H1 (cell line): ENCODE results near the gene GCAT. TPM values are rescaled to one million over a fixed set of nuclear protein-coding genes. Genes with fewer than 3 reads are reported as not detected.

Experiments
- CTCF ChIA-PET: fragments of 300-600 bp; sonication (Branson Sonifier 250); formaldehyde crosslinking; loops from one replicate; lab custom pipeline; 2021; ENCODE audit not compliant: partially characterized antibody; lab: Charles Lee
- POLR2A ChIA-PET: fragments of 300-600 bp; sonication (Branson Sonifier 250); formaldehyde crosslinking; loops from one replicate; lab custom pipeline; 2021; ENCODE audit warnings: inconsistent platforms; ENCODE audit not compliant: partially characterized antibody; lab: Charles Lee
- DNase-seq, 2 experiments: peaks; one replicate each; pipeline versions ENCODE4 v3.0.0 to v3.0.0-alpha.2; 2010 to 2022; ENCODE audit warnings: low spot score in 2 of 2, low read depth in 1 of 2, mixed read lengths in 1 of 2
- FAIRE-seq: peaks from 2 replicates; lab custom pipeline; 2011; peaks lifted over from hg19 to GRCh38; lab: Jason Lieb, UNC
- H2AFZ ChIP-seq: 2 replicates; pipeline ENCODE4 v1.8.1; 2012; ENCODE audit warnings: low read length, inconsistent platforms
- H2AK5ac ChIP-seq: 2 replicates; pipeline ENCODE4 v1.6.1; 2013; ENCODE audit warnings: low read depth, low read length
- H2BK120ac ChIP-seq: replicated peaks from 2 replicates; pipeline ENCODE3; 2013; ENCODE audit warnings: low read depth, low read length, inconsistent platforms
- H2BK12ac ChIP-seq: 2 replicates; pipeline ENCODE4 v1.6.1; 2013; ENCODE audit warnings: low read depth, low read length
- H2BK15ac ChIP-seq: 2 replicates; pipeline ENCODE4 v1.6.1; 2013; ENCODE audit warnings: low read length
- H2BK20ac ChIP-seq: 2 replicates; pipeline ENCODE4 v1.6.1; 2013; ENCODE audit warnings: low read length
- H2BK5ac ChIP-seq: 2 replicates; pipeline ENCODE4 v1.6.1; 2013; ENCODE audit warnings: low read depth, low read length
- H3K14ac ChIP-seq: 2 replicates; pipeline ENCODE4 v1.6.1; 2013; ENCODE audit warnings: inconsistent platforms; ENCODE audit not compliant: insufficient read length
- H3K18ac ChIP-seq: 2 replicates; pipeline ENCODE4 v1.6.1; 2013; ENCODE audit warnings: low read length; ENCODE audit errors: extremely low read depth
- H3K23ac ChIP-seq: 2 replicates; pipeline ENCODE4 v1.6.1; 2013; ENCODE audit warnings: inconsistent platforms; ENCODE audit not compliant: insufficient read length
- H3K23me2 ChIP-seq: 2 replicates; pipeline ENCODE4 v1.6.1; 2013; ENCODE audit warnings: low read depth, low read length
- H3K27ac ChIP-seq: 2 replicates; pipeline ENCODE4 v1.6.1; 2011; ENCODE audit warnings: low read depth, low read length, inconsistent platforms
- H3K27me3 ChIP-seq, 4 experiments: replicated peaks in 1 of 4; 1 replicate in 1 of 4; 2 replicates in 3 of 4; pipeline versions ENCODE4 v1.6.1 to v1.8.1; 2011 to 2013; ENCODE audit warnings: low read length in 3 of 4, mild to moderate bottlenecking in 3 of 4, inconsistent platforms in 2 of 4, mixed read lengths in 2 of 4, moderate library complexity in 1 of 4; ENCODE audit not compliant: control insufficient read depth in 3 of 4, insufficient read depth in 3 of 4; ENCODE audit errors: extremely low read depth in 1 of 4
- H3K36me3 ChIP-seq, 4 experiments: 2 replicates each; pipeline versions ENCODE4 v1.6.1 to v1.8.1; 2011 to 2013; ENCODE audit warnings: mild to moderate bottlenecking in 4 of 4, low read length in 3 of 4, moderate library complexity in 2 of 4, control low read depth in 1 of 4, inconsistent platforms in 1 of 4; ENCODE audit not compliant: insufficient read depth in 4 of 4, control insufficient read depth in 2 of 4
- H3K4ac ChIP-seq: replicated peaks from 2 replicates; pipeline ENCODE3; 2013; ENCODE audit warnings: low read length, low read depth, mixed read lengths, inconsistent platforms; ENCODE audit not compliant: insufficient read length
- H3K4me1 ChIP-seq, 4 experiments: replicated peaks in 1 of 4; 1 replicate in 1 of 4; 2 replicates in 3 of 4; pipeline versions ENCODE4 v1.6.1 to v1.8.1; 2011 to 2013; ENCODE audit warnings: low read length in 3 of 4, inconsistent platforms in 2 of 4, mixed read lengths in 1 of 4; ENCODE audit not compliant: insufficient read depth in 4 of 4, control insufficient read depth in 3 of 4
- H3K4me2 ChIP-seq, 2 experiments: 2 replicates each; pipeline versions ENCODE4 v1.6.1 to v1.8.1; 2011 to 2013; ENCODE audit warnings: low read depth in 2 of 2, low read length in 2 of 2, control low read depth in 1 of 2, inconsistent platforms in 1 of 2, mild to moderate bottlenecking in 1 of 2; ENCODE audit not compliant: insufficient read depth in 1 of 2
- H3K4me3 ChIP-seq, 4 experiments: fragments of 200-600, 300-600 bp in 1 of 4; sonication (generic), shearing (Covaris generic), sonication (Bioruptor Twin) in 1 of 4; 2 replicates each; pipeline versions ENCODE4 v1.5.1 to v1.8.1; 2011 to 2016; ENCODE audit warnings: low read length in 4 of 4, low read depth in 3 of 4, control low read depth in 2 of 4, inconsistent platforms in 2 of 4, mild to moderate bottlenecking in 2 of 4, mixed read lengths in 1 of 4, moderate library complexity in 1 of 4; ENCODE audit not compliant: insufficient read depth in 2 of 4; ENCODE audit errors: extremely low read depth in 1 of 4
- H3K56ac ChIP-seq: replicated peaks from 2 replicates; pipeline ENCODE3; 2013; ENCODE audit warnings: low read depth, mild to moderate bottlenecking, mixed read lengths, low read length, inconsistent platforms; ENCODE audit not compliant: insufficient read length
- H3K79me1 ChIP-seq: 2 replicates; pipeline ENCODE4 v1.6.1; 2013; ENCODE audit warnings: low read depth, low read length, control low read depth
- H3K79me2 ChIP-seq, 2 experiments: 2 replicates each; pipeline versions ENCODE4 v1.6.1 to v1.8.1; 2012 to 2013; ENCODE audit warnings: low read length in 2 of 2, mild to moderate bottlenecking in 2 of 2, inconsistent platforms in 1 of 2; ENCODE audit not compliant: insufficient read depth in 2 of 2, control insufficient read depth in 1 of 2
- H3K9ac ChIP-seq, 4 experiments: replicated peaks in 1 of 4; 1 replicate in 1 of 4; 2 replicates in 3 of 4; pipeline versions ENCODE4 v1.6.1 to v1.8.1; 2011 to 2013; ENCODE audit warnings: low read depth in 3 of 4, low read length in 3 of 4, control low read depth in 2 of 4, mild to moderate bottlenecking in 2 of 4, moderate library complexity in 2 of 4, inconsistent platforms in 1 of 4; ENCODE audit errors: extremely low read depth in 1 of 4
- H3K9me3 ChIP-seq, 2 experiments: 2 replicates each; pipeline versions ENCODE4 v1.6.1 to v1.8.1; 2012 to 2013; ENCODE audit warnings: mild to moderate bottlenecking in 2 of 2, moderate library complexity in 2 of 2, control low read depth in 1 of 2, inconsistent platforms in 1 of 2, low read depth in 1 of 2, low read length in 1 of 2, mixed read lengths in 1 of 2; ENCODE audit not compliant: insufficient read depth in 2 of 2
- H4K20me1 ChIP-seq, 2 experiments: replicated peaks in 1 of 2; 2 replicates each; pipeline versions ENCODE3 to v1.8.1; 2011 to 2013; ENCODE audit warnings: inconsistent platforms in 2 of 2, low read length in 2 of 2, mild to moderate bottlenecking in 1 of 2; ENCODE audit not compliant: insufficient read depth in 2 of 2, control insufficient read depth in 1 of 2
- H4K5ac ChIP-seq: 2 replicates; pipeline ENCODE4 v1.6.1; 2013; ENCODE audit warnings: low read length, low read depth, mixed read lengths, inconsistent platforms; ENCODE audit not compliant: insufficient read length
- H4K8ac ChIP-seq: 2 replicates; pipeline ENCODE4 v1.8.0; 2013; ENCODE audit warnings: mild to moderate bottlenecking, moderate library complexity, low read length, inconsistent platforms; ENCODE audit not compliant: insufficient read depth; ENCODE audit errors: extremely low read depth
- H4K91ac ChIP-seq: replicated peaks from 2 replicates; pipeline ENCODE3; 2013; ENCODE audit warnings: low read length, mixed read lengths, inconsistent platforms; ENCODE audit not compliant: insufficient read length
- ATF2 ChIP-seq: IDR thresholded peaks from 2 replicates; pipeline ENCODE4 v1.6.1; 2012; ENCODE audit warnings: low read length, inconsistent platforms
- CTBP2 ChIP-seq: IDR thresholded peaks from 2 replicates; pipeline ENCODE4 v1.7.0; 2011; ENCODE audit warnings: borderline replicate concordance, mild to moderate bottlenecking, moderate library complexity, mixed read lengths, low read length; ENCODE audit not compliant: insufficient read depth, insufficient read length
- GABPA ChIP-seq: IDR thresholded peaks from 2 replicates; pipeline ENCODE4 v1.6.1; 2011; ENCODE audit warnings: mild to moderate bottlenecking, low read length, moderate library complexity, borderline replicate concordance; ENCODE audit not compliant: insufficient read depth
- HDAC6 ChIP-seq: IDR thresholded peaks from one replicate; pipeline ENCODE4 v1.7.1; 2012; ENCODE audit warnings: low read depth, mild to moderate bottlenecking, inconsistent platforms, low read length, moderate library complexity
- MAFK ChIP-seq: IDR thresholded peaks from 2 replicates; pipeline ENCODE4 v1.6.1; 2012; ENCODE audit warnings: low read depth, mild to moderate bottlenecking, improper control_type of control experiment, low read length
- PHF8 ChIP-seq: fragments of 200-600 bp; sonication (generic); conservative IDR thresholded peaks from 2 replicates; pipeline ENCODE4 v1.7.1; 2012; ENCODE audit warnings: low read depth, mild to moderate bottlenecking, inconsistent platforms, low read length, moderate library complexity
- POLR2A ChIP-seq, 2 experiments: IDR thresholded peaks; 1 replicate in 1 of 2; 2 replicates in 1 of 2; pipeline ENCODE4 v1.6.1; 2011; ENCODE audit warnings: low read depth in 2 of 2, low read length in 2 of 2, mild to moderate bottlenecking in 2 of 2; ENCODE audit errors: control extremely low read depth in 1 of 2
- SIN3A ChIP-seq, 2 experiments: IDR thresholded peaks in 1 of 2; conservative IDR thresholded peaks in 1 of 2; 2 replicates each; pipeline ENCODE4 v1.6.1; 2011 to 2012; ENCODE audit warnings: low read length in 2 of 2, improper control_type of control experiment in 1 of 2, low read depth in 1 of 2, mild to moderate bottlenecking in 1 of 2
- YY1 ChIP-seq: IDR thresholded peaks from 2 replicates; pipeline ENCODE4 v1.6.1; 2011; ENCODE audit warnings: low read depth, mild to moderate bottlenecking, low read length
- WGBS, 2 experiments: shearing (Covaris generic) in 1 of 2; methylation state at CpG; one replicate each; pipeline versions ENCODE4 v1.1.6 to v1.1.7; 2013 to 2015; ENCODE audit warnings: low lambda C conversion rate in 2 of 2, mixed read lengths in 2 of 2, inconsistent platforms in 1 of 2, low coverage in 1 of 2, missing lambda C conversion rate in 1 of 2; ENCODE audit not compliant: insufficient replicate concordance in 2 of 2, insufficient coverage in 1 of 2, insufficient read length in 1 of 2; ENCODE audit errors: extremely low coverage in 1 of 2, missing lambda C conversion rate in 1 of 2; 5-methylcytosine and 5-hydroxymethylcytosine counted together
- polyA plus RNA-seq, 7 experiments: library from polyadenylated mRNA; depleted of rRNA in 3 of 7; stranded (reverse) in 5 of 7; unstranded in 2 of 7; fragments of >200 nt in 5 of 7; fragments of 200-250 nt in 2 of 7; gene quantifications; 1 replicate in 5 of 7; 2 replicates in 1 of 7; 4 replicates in 1 of 7; pipeline versions ENCODE4 v1.2.1 to v1.2.3, GENCODE V29; 2011 to 2013; ENCODE audit warnings: missing spikeins in 2 of 7, mixed read lengths in 2 of 7
- total RNA-seq: library from RNA; stranded (reverse); fragmentation: NEBNext Ultra II Directional; extraction: Animal tissue kit (Norgen Biotek cat#: 25700); gene quantifications from 2 replicates; pipeline ENCODE4 v1.2.1, GENCODE V29; 2021

Gene GCAT
- total and polyA plus RNA-seq, 2 of the 8 experiments (the other 6 are each of a cell fraction or from before 2014, with no cell fraction given), result 24.3 to 47.5 TPM

DNA sequence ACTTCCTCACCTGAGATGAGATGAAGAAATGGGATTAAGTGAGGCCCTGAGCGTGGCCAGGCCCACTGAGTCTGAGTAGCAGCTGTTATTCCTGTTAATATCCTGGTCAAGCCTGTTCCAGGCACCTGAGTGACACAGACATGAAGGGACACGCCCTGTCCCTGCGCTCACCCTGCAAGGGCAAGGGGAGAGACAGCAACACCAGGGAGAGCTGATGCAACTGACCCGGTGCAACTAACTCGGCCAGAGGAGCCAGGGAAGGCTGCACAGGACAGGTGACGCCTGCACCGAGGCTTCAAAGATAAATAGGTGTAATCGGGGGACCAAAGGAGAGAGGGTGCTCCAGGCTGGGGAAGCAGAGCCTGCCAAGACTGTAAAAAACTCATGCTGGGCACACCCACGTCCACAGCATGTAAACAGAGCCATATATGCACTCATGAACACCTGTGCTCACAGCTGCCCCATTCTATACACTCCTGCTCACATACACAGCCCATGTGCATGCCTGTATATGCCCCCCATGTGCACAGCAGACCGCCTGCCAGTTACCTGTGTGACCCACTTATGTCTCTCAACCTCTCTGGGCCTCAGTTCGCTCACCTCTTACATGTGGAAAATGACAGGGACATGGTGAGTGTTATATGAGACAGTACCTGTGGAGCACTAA lies 22.8 kb upstream of the GCAT start:
- Histone ChIP-seq H3K23me2 (no peaks in the 10 kb centered on the region), H3K27me3 (peaks cover 0 to 22% (median 8%) of the 10 kb centered on the region in 4 experiments; a peak in 3 of 7 replicates), H2BK12ac (0 out of 2 replicates have a peak overlapping the region, but pooled peaks have one; percentile 39), H3K9ac (no peak overlapping the region), H4K20me1 (no peaks in the 10 kb centered on the region), H3K4me1 (no peaks in the 10 kb centered on the region; a peak in 1 of 7 replicates), H3K4me3 (no peak overlapping the region), H3K23ac (no peak overlapping the region), H2AK5ac (no peak overlapping the region), H2BK5ac (peak overlapping the region; percentile 63; the same call in 1 of the 2 replicates), H3K79me1 (no peaks in the 10 kb centered on the region), H3K4ac (no peak overlapping the region), H2BK15ac (no peak overlapping the region), H3K56ac (no peak overlapping the region), H3K18ac (peak overlapping the region; percentile 38; the same call in 1 of the 2 replicates), H2BK20ac (no peak overlapping the region), H3K27ac (no peak overlapping the region), H3K36me3 (no peaks in the 10 kb centered on the region), H2BK120ac (no peak overlapping the region), H3K14ac (no peak overlapping the region), H4K5ac (no peak overlapping the region), H3K9me3 (no peaks in the 10 kb centered on the region; a peak in 1 of 4 replicates), H4K91ac (no peak overlapping the region), H3K79me2 (no peaks in the 10 kb centered on the region), H3K4me2 (no peak overlapping the region), H2AFZ (no peak overlapping the region), H4K8ac (no peak overlapping the region)
- POLR2A ChIA-PET, result interaction anchor here (1.2 kb wide), 1 partner anchor 9 kb away, joined by 3 read pairs; no protein-coding TSS in a partner anchor
- DNase-seq (no peak), FAIRE-seq (no peak)
- WGBS, 2 experiments, result 77% methylated on average over 11 of the region's 11 CpGs; no CpG with 5 or more reads in 1 of the 2 experiments
- CTCF ChIA-PET, result interaction anchor here (1.0 to 2.1 kb wide), 2 partner anchors 8 to 142 kb away, joined by 3 to 8 read pairs; no protein-coding TSS in a partner anchor
- TF ChIP-seq SIN3A (conservative IDR thresholded peaks at IDR 0.05 in 1 of 2, IDR thresholded peaks at IDR 0.05 in 1 of 2; ENCODE audit: low read depth in 1 of 2, low read length in 2 of 2) (no peak), GABPA (no peak), ATF2 (no peak), MAFK (no peak), PHF8 (no peak), POLR2A (IDR thresholded peaks at IDR 0.05; ENCODE audit: control extremely low read depth in 1 of 2, low read depth in 2 of 2, low read length in 2 of 2) (no peak), YY1 (no peak), HDAC6 (no peak), CTBP2 (no peak)
